IMR-90 (cell line): ENCODE data around the gene UNKL. TPM values are rescaled to one million over a fixed set of nuclear protein-coding genes. Genes with fewer than 3 reads are reported as not detected.

ENCODE experiments used
- ATAC-seq: fragments of 200-7000 bp; cut with Tn5 transposase; 2 replicates; pipeline ENCODE4 v1.9.1; 2020; ENCODE audit warnings: low read depth, mild to moderate bottlenecking, moderate library complexity
- BruUV-seq: library from RNA; stranded (reverse); fragments of 400-500 nt; replicated peaks from 2 replicates; lab custom pipeline; 2021; lab: Mats Ljungman, UMichigan
- CTCF ChIA-PET: fragments of 300-600 bp; formaldehyde crosslinking; extraction: SDS; loops from one replicate; lab custom pipeline; 2021; ENCODE audit warnings: antibody characterized with exemption; lab: Yijun Ruan, JAX
- POLR2A ChIA-PET: fragments of 300-600 bp; sonication (Branson Sonifier 250); formaldehyde crosslinking; loops from one replicate; lab custom pipeline; 2022; ENCODE audit warnings: antibody characterized with exemption; ENCODE audit not compliant: unreplicated experiment; lab: Charles Lee
- DNase-seq: peaks from one replicate; pipeline ENCODE4 v3.0.0; 2013
- H2AFZ ChIP-seq: replicated peaks from 2 replicates; pipeline ENCODE3; 2013; ENCODE audit warnings: low read length, mild to moderate bottlenecking; ENCODE audit not compliant: poor library complexity
- H2AK5ac ChIP-seq: 2 replicates; pipeline ENCODE4 v1.6.1; 2013; ENCODE audit warnings: low read depth, low read length, inconsistent platforms
- H2AK9ac ChIP-seq: replicated peaks from 2 replicates; pipeline ENCODE3; 2013; ENCODE audit warnings: mild to moderate bottlenecking, low read depth, low read length, moderate library complexity; ENCODE audit not compliant: poor library complexity
- H2BK120ac ChIP-seq: 2 replicates; pipeline ENCODE4 v1.6.1; 2013; ENCODE audit warnings: low read depth, low read length, inconsistent platforms
- H2BK15ac ChIP-seq: 3 replicates; pipeline ENCODE4 v1.6.1; 2013; ENCODE audit warnings: low read depth, low read length, inconsistent platforms
- H2BK20ac ChIP-seq: 2 replicates; pipeline ENCODE4 v1.6.1; 2013; ENCODE audit warnings: low read depth, mild to moderate bottlenecking, inconsistent platforms, low read length, moderate library complexity
- H2BK5ac ChIP-seq: 2 replicates; pipeline ENCODE4 v1.6.1; 2013; ENCODE audit warnings: mild to moderate bottlenecking, low read depth, low read length, inconsistent platforms; ENCODE audit not compliant: poor library complexity, severe bottlenecking
- H3K14ac ChIP-seq: replicated peaks from 2 replicates; pipeline ENCODE4 v1.6.1; 2013; ENCODE audit warnings: low read depth, low read length, inconsistent platforms
- H3K18ac ChIP-seq: 2 replicates; pipeline ENCODE4 v1.6.1; 2013; ENCODE audit warnings: low read depth, low read length, control low read depth
- H3K23ac ChIP-seq: 2 replicates; pipeline ENCODE4 v1.6.1; 2013; ENCODE audit warnings: low read depth, low read length, inconsistent platforms
- H3K27ac ChIP-seq: 2 replicates; pipeline ENCODE4 v1.5.1; 2013; ENCODE audit warnings: mild to moderate bottlenecking, control low read depth, low read length; ENCODE audit not compliant: insufficient read depth
- H3K27me3 ChIP-seq: 2 replicates; pipeline ENCODE4 v1.6.1; 2013; ENCODE audit warnings: low read length; ENCODE audit not compliant: control insufficient read depth, insufficient read depth
- H3K36me3 ChIP-seq: 2 replicates; pipeline ENCODE4 v1.6.1; 2013; ENCODE audit warnings: low read length, mixed read lengths; ENCODE audit not compliant: control insufficient read depth, insufficient read depth
- H3K4ac ChIP-seq: 2 replicates; pipeline ENCODE4 v1.6.1; 2013; ENCODE audit warnings: low read depth, low read length, inconsistent platforms
- H3K4me1 ChIP-seq: 2 replicates; pipeline ENCODE4 v1.6.1; 2013; ENCODE audit warnings: low read length, mixed read lengths; ENCODE audit not compliant: control insufficient read depth, insufficient read depth
- H3K4me2 ChIP-seq: 2 replicates; pipeline ENCODE4 v1.6.1; 2013; ENCODE audit warnings: low read depth, mild to moderate bottlenecking, control low read depth, low read length, moderate library complexity
- H3K4me3 ChIP-seq: 2 replicates; pipeline ENCODE4 v1.5.1; 2013; ENCODE audit warnings: low read depth, mild to moderate bottlenecking, control low read depth, low read length, moderate library complexity; ENCODE audit not compliant: insufficient read depth
- H3K56ac ChIP-seq: 2 replicates; pipeline ENCODE4 v1.6.1; 2013; ENCODE audit warnings: low read length, inconsistent platforms; ENCODE audit not compliant: insufficient read depth; ENCODE audit errors: extremely low read depth
- H3K79me1 ChIP-seq, 2 experiments: 2 replicates each; pipeline ENCODE4 v1.6.1; 2013; ENCODE audit warnings: low read length in 2 of 2, inconsistent platforms in 1 of 2, low read depth in 1 of 2
- H3K9ac ChIP-seq: 2 replicates; pipeline ENCODE4 v1.6.1; 2013; ENCODE audit warnings: low read depth, low read length, control low read depth
- H3K9me1 ChIP-seq: 2 replicates; pipeline ENCODE4 v1.6.1; 2013; ENCODE audit warnings: low read length, inconsistent platforms; ENCODE audit not compliant: insufficient read depth
- H3K9me3 ChIP-seq: 2 replicates; pipeline ENCODE4 v1.6.1; 2013; ENCODE audit warnings: low read length; ENCODE audit not compliant: control insufficient read depth, insufficient read depth
- H4K20me1 ChIP-seq: 2 replicates; pipeline ENCODE4 v1.6.1; 2013; ENCODE audit warnings: low read length, inconsistent platforms; ENCODE audit not compliant: insufficient read depth
- H4K5ac ChIP-seq: 2 replicates; pipeline ENCODE4 v1.6.1; 2013; ENCODE audit warnings: mild to moderate bottlenecking, low read depth, low read length, control low read depth
- H4K8ac ChIP-seq, 2 experiments: 2 replicates each; pipeline ENCODE4 v1.6.1; 2013; ENCODE audit warnings: low read depth in 2 of 2, low read length in 2 of 2, control low read depth in 1 of 2, inconsistent platforms in 1 of 2
- H4K91ac ChIP-seq: 2 replicates; pipeline ENCODE4 v1.6.1; 2013; ENCODE audit warnings: low read depth, low read length, inconsistent platforms; ENCODE audit not compliant: insufficient read depth
- BHLHE40 ChIP-seq: fragments of 150-350 bp; IDR thresholded peaks from 2 replicates; pipeline ENCODE4 v1.6.1; 2016; ENCODE audit warnings: mild to moderate bottlenecking, low read depth, low read length
- CEBPB ChIP-seq: IDR thresholded peaks from 2 replicates; pipeline ENCODE4 v1.6.1; 2012; ENCODE audit warnings: low read depth, low read length, improper control_type of control experiment
- CHD1 ChIP-seq: IDR thresholded peaks from 2 replicates; pipeline ENCODE4 v1.6.1; 2012; ENCODE audit warnings: low read depth, low read length, improper control_type of control experiment
- FOS ChIP-seq: fragments of 150-350 bp; IDR thresholded peaks from 2 replicates; pipeline ENCODE4 v1.6.1; 2016; ENCODE audit warnings: low read depth, low read length
- MAFK ChIP-seq: IDR thresholded peaks from 2 replicates; pipeline ENCODE4 v1.6.1; 2012; ENCODE audit warnings: low read depth, low read length, improper control_type of control experiment
- MAZ ChIP-seq: IDR thresholded peaks from 2 replicates; pipeline ENCODE4 v1.6.1; 2012; ENCODE audit warnings: low read depth, mild to moderate bottlenecking, low read length, improper control_type of control experiment, moderate library complexity, borderline replicate concordance
- MXI1 ChIP-seq: IDR thresholded peaks from 2 replicates; pipeline ENCODE4 v1.6.1; 2012; ENCODE audit warnings: low read depth, mild to moderate bottlenecking, low read length, moderate library complexity, borderline replicate concordance
- NFE2L2 ChIP-seq: fragments of 150-350 bp; IDR thresholded peaks from 2 replicates; pipeline ENCODE4 v1.6.1; 2016; ENCODE audit warnings: low read depth, mild to moderate bottlenecking, low read length
- POLR2A ChIP-seq: IDR thresholded peaks from 2 replicates; pipeline ENCODE4 v1.6.1; 2012; ENCODE audit warnings: mild to moderate bottlenecking, low read depth, low read length
- RAD21 ChIP-seq: IDR thresholded peaks from 2 replicates; pipeline ENCODE4 v1.6.1; 2012; ENCODE audit warnings: low read length, improper control_type of control experiment
- RCOR1 ChIP-seq: IDR thresholded peaks from 2 replicates; pipeline ENCODE4 v1.6.1; 2012; ENCODE audit warnings: mild to moderate bottlenecking, low read length, improper control_type of control experiment; ENCODE audit not compliant: insufficient replicate concordance
- RFX5 ChIP-seq: IDR thresholded peaks from 2 replicates; pipeline ENCODE4 v1.8.0; 2012; ENCODE audit warnings: low read depth, mild to moderate bottlenecking, low read length, moderate library complexity
- SMC3 ChIP-seq: fragments of 150-350 bp; IDR thresholded peaks from 2 replicates; pipeline ENCODE4 v1.6.1; 2016; ENCODE audit warnings: low read depth, mild to moderate bottlenecking, antibody characterized with exemption, low read length, moderate library complexity
- WGBS, 2 experiments: methylation state at CpG; one replicate each; pipeline versions ENCODE4 v1.1.5 to v1.1.7; 2013; ENCODE audit warnings: missing lambda C conversion rate in 2 of 2; ENCODE audit not compliant: insufficient read length in 1 of 2; ENCODE audit errors: extremely low coverage in 2 of 2; 5-methylcytosine and 5-hydroxymethylcytosine counted together
- dilution Hi-C: fragments of 300-500 bp; cut with HindIII; formaldehyde crosslinking; loops from one replicate; pipeline ENCODE4 v1.14.3; 2018; ENCODE audit warnings: low sequenced_read_pairs; ENCODE audit not compliant: unreplicated experiment
- in situ Hi-C: fragments of 300-500 bp; cut with MboI; formaldehyde crosslinking; loops from 3 replicates; pipeline ENCODE4 v1.14.3; 2019; ENCODE audit warnings: low sequenced_read_pairs, inconsistent platforms, mixed read lengths
- intact Hi-C: fragments of 100-400 bp; cut with micrococcal nuclease; formaldehyde crosslinking; loops from 2 replicates; pipeline ENCODE4 v1.10.0; 2022
- polyA plus RNA-seq, 3 experiments: library from polyadenylated mRNA; depleted of rRNA; stranded (reverse); fragments of >200 nt; gene quantifications; 2 replicates each; pipeline ENCODE4 v1.2.3, GENCODE V29; 2012; ENCODE audit warnings: low replicate concordance in 1 of 3
- total RNA-seq: library from RNA; depleted of rRNA; stranded (reverse); fragments of >200 nt; gene quantifications from 2 replicates; pipeline ENCODE4 v1.2.3, GENCODE V29; 2012
- TF ChIP-seq, protein P1 (sequence below): conservative IDR thresholded peaks from 2 replicates; pipeline ENCODE4 v1.5.1; 2012; ENCODE audit warnings: mild to moderate bottlenecking, low read depth, low read length, improper control_type of control experiment
- TF ChIP-seq, protein P2 (sequence below): fragments of 150-350 bp; IDR thresholded peaks from 2 replicates; pipeline ENCODE4 v1.6.1; 2017; ENCODE audit warnings: mild to moderate bottlenecking, antibody characterized with exemption, low read length, low read depth
- TF ChIP-seq, protein P3 (sequence below): fragments of 150-350 bp; IDR thresholded peaks from 2 replicates; pipeline ENCODE4 v1.6.1; 2016; ENCODE audit warnings: low read depth, mild to moderate bottlenecking, low read length, moderate library complexity, borderline replicate concordance

UNKL gene
- total and polyA plus RNA-seq, 2 of the 4 experiments (the other 2 are of a cell fraction): 4.1 to 13.3 TPM

- Histone ChIP-seq H4K8ac (no peak overlapping the region), H3K4ac (no peak overlapping the region), H3K56ac (no peak overlapping the region), H3K18ac (no peak overlapping the region), H2AK9ac (no peak overlapping the region), H3K23ac (0 out of 2 replicates have a peak overlapping the region, but pooled peaks have one; percentile 16), H3K4me2 (no peak overlapping the region), H3K9me1 (peaks cover 7% of the 10 kb centered on the region), H3K4me3 (no peak overlapping the region), H4K91ac (no peak overlapping the region), H2AFZ (no peak overlapping the region), H3K4me1 (peaks cover 5% of the 10 kb centered on the region; the same call in 1 of the 2 replicates), H3K27ac (no peak overlapping the region), H2BK15ac (no peak overlapping the region), H2BK20ac (no peak overlapping the region), H2BK120ac (no peak overlapping the region), H3K9ac (no peak overlapping the region), H4K5ac (no peak overlapping the region), H3K9me3 (no peaks in the 10 kb centered on the region), H2BK5ac (no peak overlapping the region), H3K14ac (no peak overlapping the region), H3K36me3 (peaks cover 24% of the 10 kb centered on the region), H2AK5ac (no peak overlapping the region), H3K79me1 (peaks cover 18 to 82% of the 10 kb centered on the region in 2 experiments), H4K20me1 (peaks cover 41% of the 10 kb centered on the region), H3K27me3 (no peaks in the 10 kb centered on the region)
- dilution Hi-C loops: no loop called here
- in situ Hi-C loops: no loop called here
- intact Hi-C loops: no loop called here
- WGBS, 2 experiments: 79% methylated on average over 12 of the region's 19 CpGs; no CpG with 5 or more reads in 1 of the 2 experiments
- ChIA-PET CTCF (no interaction called here), POLR2A (no interaction called here)
- DNase-seq (peak; percentile 28), ATAC-seq (peak; percentile 22; the same call in 1 of the 2 replicates)
- BruUV-seq: no TSS peak
- TF ChIP-seq, protein P1, sequence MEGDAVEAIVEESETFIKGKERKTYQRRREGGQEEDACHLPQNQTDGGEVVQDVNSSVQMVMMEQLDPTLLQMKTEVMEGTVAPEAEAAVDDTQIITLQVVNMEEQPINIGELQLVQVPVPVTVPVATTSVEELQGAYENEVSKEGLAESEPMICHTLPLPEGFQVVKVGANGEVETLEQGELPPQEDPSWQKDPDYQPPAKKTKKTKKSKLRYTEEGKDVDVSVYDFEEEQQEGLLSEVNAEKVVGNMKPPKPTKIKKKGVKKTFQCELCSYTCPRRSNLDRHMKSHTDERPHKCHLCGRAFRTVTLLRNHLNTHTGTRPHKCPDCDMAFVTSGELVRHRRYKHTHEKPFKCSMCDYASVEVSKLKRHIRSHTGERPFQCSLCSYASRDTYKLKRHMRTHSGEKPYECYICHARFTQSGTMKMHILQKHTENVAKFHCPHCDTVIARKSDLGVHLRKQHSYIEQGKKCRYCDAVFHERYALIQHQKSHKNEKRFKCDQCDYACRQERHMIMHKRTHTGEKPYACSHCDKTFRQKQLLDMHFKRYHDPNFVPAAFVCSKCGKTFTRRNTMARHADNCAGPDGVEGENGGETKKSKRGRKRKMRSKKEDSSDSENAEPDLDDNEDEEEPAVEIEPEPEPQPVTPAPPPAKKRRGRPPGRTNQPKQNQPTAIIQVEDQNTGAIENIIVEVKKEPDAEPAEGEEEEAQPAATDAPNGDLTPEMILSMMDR: no peak
- TF ChIP-seq FOS (no peak), NFE2L2 (no peak), BHLHE40 (no peak), MXI1 (no peak), CEBPB (no peak), POLR2A (no peak), RCOR1 (no peak), RFX5 (no peak), SMC3 (no peak), RAD21 (no peak), MAZ (no peak), MAFK (no peak), CHD1 (no peak)
- TF ChIP-seq, protein P2, sequence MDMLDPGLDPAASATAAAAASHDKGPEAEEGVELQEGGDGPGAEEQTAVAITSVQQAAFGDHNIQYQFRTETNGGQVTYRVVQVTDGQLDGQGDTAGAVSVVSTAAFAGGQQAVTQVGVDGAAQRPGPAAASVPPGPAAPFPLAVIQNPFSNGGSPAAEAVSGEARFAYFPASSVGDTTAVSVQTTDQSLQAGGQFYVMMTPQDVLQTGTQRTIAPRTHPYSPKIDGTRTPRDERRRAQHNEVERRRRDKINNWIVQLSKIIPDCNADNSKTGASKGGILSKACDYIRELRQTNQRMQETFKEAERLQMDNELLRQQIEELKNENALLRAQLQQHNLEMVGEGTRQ: no peak
- TF ChIP-seq, protein P3, sequence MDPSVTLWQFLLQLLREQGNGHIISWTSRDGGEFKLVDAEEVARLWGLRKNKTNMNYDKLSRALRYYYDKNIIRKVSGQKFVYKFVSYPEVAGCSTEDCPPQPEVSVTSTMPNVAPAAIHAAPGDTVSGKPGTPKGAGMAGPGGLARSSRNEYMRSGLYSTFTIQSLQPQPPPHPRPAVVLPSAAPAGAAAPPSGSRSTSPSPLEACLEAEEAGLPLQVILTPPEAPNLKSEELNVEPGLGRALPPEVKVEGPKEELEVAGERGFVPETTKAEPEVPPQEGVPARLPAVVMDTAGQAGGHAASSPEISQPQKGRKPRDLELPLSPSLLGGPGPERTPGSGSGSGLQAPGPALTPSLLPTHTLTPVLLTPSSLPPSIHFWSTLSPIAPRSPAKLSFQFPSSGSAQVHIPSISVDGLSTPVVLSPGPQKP: no peak
These were observed 56.5 kb downstream of the UNKL start for GRCh38 chr16:1357906-1358566.
